ENCODE results near the gene KRTAP9-8.
"Not testable (repeated sequence)": the region's sequence is repeated elsewhere in the genome, so short reads cannot be mapped to it uniquely, and the experiment has no call there.

Gene KRTAP9-8, protein sequence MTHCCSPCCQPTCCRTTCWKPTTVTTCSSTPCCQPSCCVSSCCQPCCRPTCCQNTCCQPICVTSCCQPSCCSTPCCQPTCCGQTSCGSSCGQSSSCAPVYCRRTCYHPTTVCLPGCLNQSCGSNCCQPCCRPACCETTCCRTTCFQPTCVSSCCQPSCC

DNA sequence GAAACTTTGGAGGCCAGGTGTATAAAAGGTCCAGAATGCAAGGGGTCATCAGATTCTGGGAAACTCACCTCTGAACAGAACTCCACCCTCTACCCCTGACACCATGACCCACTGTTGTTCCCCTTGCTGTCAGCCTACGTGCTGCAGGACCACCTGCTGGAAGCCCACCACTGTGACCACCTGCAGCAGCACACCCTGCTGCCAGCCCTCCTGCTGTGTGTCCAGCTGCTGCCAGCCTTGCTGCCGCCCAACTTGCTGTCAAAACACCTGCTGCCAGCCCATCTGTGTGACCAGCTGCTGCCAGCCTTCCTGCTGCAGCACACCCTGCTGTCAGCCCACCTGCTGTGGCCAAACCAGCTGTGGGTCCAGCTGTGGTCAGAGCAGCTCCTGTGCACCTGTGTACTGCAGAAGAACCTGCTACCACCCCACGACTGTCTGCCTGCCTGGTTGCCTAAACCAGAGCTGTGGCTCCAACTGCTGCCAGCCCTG lies at the start of gene KRTAP9-8:
TSS of gene KRTAP9-8 (plus strand) at position 51 of the 489 bp plus-strand sequence. CDS start at position 104, 53 bp downstream.
- not testable (repeated sequence) for H3K9me3 ChIP-seq (ENCODE audit: control insufficient read depth in 1 of 2, low read length in 2 of 2); H3K36me3 ChIP-seq (ENCODE audit: control insufficient read depth in 1 of 2, insufficient read depth in 2 of 2, low read length in 2 of 2); H3K9ac ChIP-seq (ENCODE audit: low read depth in 1 of 2, low read length in 2 of 2)

DNA sequence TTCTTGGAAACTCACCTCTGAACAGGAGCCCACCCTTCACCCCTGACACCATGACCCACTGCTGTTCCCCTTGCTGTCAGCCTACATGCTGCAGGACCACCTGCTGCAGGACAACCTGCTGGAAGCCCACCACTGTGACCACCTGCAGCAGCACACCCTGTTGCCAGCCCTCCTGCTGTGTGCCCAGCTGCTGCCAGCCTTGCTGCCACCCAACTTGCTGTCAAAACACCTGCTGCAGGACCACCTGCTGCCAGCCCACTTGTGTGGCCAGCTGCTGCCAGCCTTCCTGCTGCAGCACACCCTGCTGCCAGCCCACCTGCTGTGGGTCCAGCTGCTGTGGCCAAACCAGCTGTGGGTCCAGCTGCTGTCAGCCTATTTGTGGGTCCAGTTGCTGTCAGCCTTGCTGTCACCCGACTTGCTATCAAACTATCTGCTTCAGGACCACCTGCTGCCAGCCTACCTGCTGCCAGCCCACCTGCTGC lies 47.9 kb upstream of the KRTAP9-8 start, which contains the start of gene KRTAP9-1:
TSS of gene KRTAP9-1 (plus strand) at position 51 of the 482 bp plus-strand sequence. CDS start at position 51, 0 bp downstream.
- not testable (repeated sequence) for H3K9me3 ChIP-seq (ENCODE audit: control insufficient read depth in 1 of 2, low read length in 2 of 2); H3K4me1 ChIP-seq (ENCODE audit: control insufficient read depth in 1 of 2, insufficient read depth in 2 of 2, low read length in 2 of 2); H3K27ac ChIP-seq (ENCODE audit: low read depth, low read length); H3K36me3 ChIP-seq (ENCODE audit: control insufficient read depth in 1 of 2, insufficient read depth in 2 of 2, low read length in 2 of 2); H3K9ac ChIP-seq (ENCODE audit: low read depth in 1 of 2, low read length in 2 of 2); H3K4me3 ChIP-seq (ENCODE audit: low read depth in 1 of 2, low read length in 2 of 2)
- H3K27me3 ChIP-seq (ENCODE audit: control insufficient read depth in 1 of 2, insufficient read depth in 2 of 2, low read length in 2 of 2) = peaks cover 18 to 27% of the 10 kb centered on the region in 2 donors

More for the DNA sequence above, at the start of gene KRTAP9-8:
- not testable (repeated sequence) for H3K4me3 ChIP-seq (ENCODE audit: low read depth in 1 of 2, low read length in 2 of 2); H3K27me3 ChIP-seq (ENCODE audit: control insufficient read depth in 1 of 2, insufficient read depth in 2 of 2, low read length in 2 of 2); H3K4me1 ChIP-seq (ENCODE audit: control insufficient read depth in 1 of 2, insufficient read depth in 2 of 2, low read length in 2 of 2); H3K27ac ChIP-seq (ENCODE audit: low read depth, low read length)

DNA sequence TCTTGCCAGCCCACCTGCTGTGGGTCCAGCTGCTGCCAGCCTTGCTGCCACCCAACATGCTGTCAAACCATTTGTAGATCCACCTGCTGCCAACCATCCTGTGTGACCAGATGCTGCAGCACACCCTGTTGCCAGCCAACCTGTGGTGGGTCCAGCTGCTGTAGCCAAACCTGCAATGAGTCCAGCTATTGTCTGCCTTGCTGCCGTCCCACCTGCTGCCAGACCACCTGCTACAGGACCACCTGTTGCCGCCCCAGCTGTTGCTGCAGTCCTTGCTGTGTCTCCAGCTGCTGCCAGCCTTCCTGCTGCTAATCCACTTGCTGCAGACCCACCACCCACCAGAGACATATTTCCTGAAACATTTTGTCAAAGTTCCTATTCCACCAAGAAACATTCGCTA lies 47.5 kb upstream of the KRTAP9-8 start:
- Histone ChIP-seq H3K27ac (ENCODE audit: low read depth, low read length) (no peak overlapping the region), H3K27me3 (ENCODE audit: control insufficient read depth in 1 of 2, insufficient read depth in 2 of 2, low read length in 2 of 2) (peaks cover 18 to 22% of the 10 kb centered on the region in 2 donors), H3K9me3 (ENCODE audit: control insufficient read depth in 1 of 2, low read length in 2 of 2) (no peaks in the 10 kb centered on the region), H3K9ac (ENCODE audit: low read depth in 1 of 2, low read length in 2 of 2) (no peak overlapping the region), H3K36me3 (ENCODE audit: control insufficient read depth in 1 of 2, insufficient read depth in 2 of 2, low read length in 2 of 2) (no peaks in the 10 kb centered on the region), H3K4me1 (ENCODE audit: control insufficient read depth in 1 of 2, insufficient read depth in 2 of 2, low read length in 2 of 2) (no peaks in the 10 kb centered on the region), H3K4me3 (ENCODE audit: low read depth in 1 of 2, low read length in 2 of 2) (no peak overlapping the region)

DNA sequence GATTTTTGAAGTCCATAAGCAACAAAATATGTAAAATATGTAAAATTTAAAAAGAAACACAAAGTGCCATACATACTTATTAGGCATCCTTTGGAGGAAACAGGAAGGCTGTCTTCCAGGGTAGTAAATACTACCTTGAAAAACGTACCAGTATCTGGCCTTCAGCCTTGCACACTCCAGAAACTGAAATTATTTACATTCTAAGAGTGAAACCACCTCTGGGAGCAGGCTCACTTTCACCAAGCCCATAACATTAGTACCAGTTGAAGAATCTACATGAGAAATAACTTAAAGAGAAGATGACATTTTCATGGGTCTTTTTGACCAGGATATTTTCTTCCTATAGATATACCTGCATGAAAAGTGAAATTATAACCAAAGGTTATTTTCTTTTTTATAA lies 41.7 kb upstream of the KRTAP9-8 start:
- Histone ChIP-seq H3K36me3 (ENCODE audit: control insufficient read depth in 1 of 2, insufficient read depth in 2 of 2, low read length in 2 of 2) (no peaks in the 10 kb centered on the region), H3K27ac (ENCODE audit: low read depth, low read length) (no peak overlapping the region), H3K4me3 (ENCODE audit: low read depth in 1 of 2, low read length in 2 of 2) (no peak overlapping the region), H3K9ac (ENCODE audit: low read depth in 1 of 2, low read length in 2 of 2) (no peak overlapping the region), H3K9me3 (ENCODE audit: control insufficient read depth in 1 of 2, low read length in 2 of 2) (no peaks in the 10 kb centered on the region), H3K4me1 (ENCODE audit: control insufficient read depth in 1 of 2, insufficient read depth in 2 of 2, low read length in 2 of 2) (no peaks in the 10 kb centered on the region), H3K27me3 (ENCODE audit: control insufficient read depth in 1 of 2, insufficient read depth in 2 of 2, low read length in 2 of 2) (peaks cover 0 to 6% of the 10 kb centered on the region in 2 donors)

DNA sequence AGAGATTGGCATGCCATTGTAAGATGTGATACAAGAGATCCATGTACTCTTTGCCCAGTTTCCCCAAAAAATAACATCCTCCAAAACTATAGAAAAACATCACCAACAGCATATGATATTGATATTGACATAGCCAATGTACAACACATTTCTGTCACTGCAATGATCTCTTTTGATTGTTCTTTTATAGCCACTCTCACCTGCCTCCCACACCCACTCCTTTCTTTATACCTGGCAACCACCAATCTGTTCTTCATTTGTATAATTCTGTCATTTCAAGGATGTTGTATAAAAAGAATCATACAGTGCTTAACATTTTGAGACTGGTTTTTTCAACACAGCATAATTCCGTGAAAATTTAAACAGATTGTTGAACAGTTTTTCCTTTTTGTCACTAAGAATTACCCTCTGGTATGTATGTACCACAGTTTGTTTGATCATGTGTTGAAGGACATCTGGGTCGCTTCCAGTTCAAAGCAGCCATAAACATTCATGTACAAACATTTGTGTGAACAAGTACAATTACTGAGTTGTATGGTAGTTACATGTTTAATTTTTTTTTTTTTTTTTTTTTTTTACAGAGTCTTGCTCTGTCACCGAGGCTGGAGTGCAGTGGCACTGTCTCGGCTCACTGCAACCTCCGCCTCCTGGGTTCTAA lies 38.2 kb upstream of the KRTAP9-8 start:
- Histone ChIP-seq H3K4me3 (ENCODE audit: low read depth in 1 of 2, low read length in 2 of 2) (no peak overlapping the region), H3K4me1 (ENCODE audit: control insufficient read depth in 1 of 2, insufficient read depth in 2 of 2, low read length in 2 of 2) (no peaks in the 10 kb centered on the region), H3K36me3 (ENCODE audit: control insufficient read depth in 1 of 2, insufficient read depth in 2 of 2, low read length in 2 of 2) (no peaks in the 10 kb centered on the region), H3K9ac (ENCODE audit: low read depth in 1 of 2, low read length in 2 of 2) (no peak overlapping the region), H3K9me3 (ENCODE audit: control insufficient read depth in 1 of 2, low read length in 2 of 2) (no peaks in the 10 kb centered on the region), H3K27ac (ENCODE audit: low read depth, low read length) (no peak overlapping the region), H3K27me3 (ENCODE audit: control insufficient read depth in 1 of 2, insufficient read depth in 2 of 2, low read length in 2 of 2) (no peaks in the 10 kb centered on the region)

DNA sequence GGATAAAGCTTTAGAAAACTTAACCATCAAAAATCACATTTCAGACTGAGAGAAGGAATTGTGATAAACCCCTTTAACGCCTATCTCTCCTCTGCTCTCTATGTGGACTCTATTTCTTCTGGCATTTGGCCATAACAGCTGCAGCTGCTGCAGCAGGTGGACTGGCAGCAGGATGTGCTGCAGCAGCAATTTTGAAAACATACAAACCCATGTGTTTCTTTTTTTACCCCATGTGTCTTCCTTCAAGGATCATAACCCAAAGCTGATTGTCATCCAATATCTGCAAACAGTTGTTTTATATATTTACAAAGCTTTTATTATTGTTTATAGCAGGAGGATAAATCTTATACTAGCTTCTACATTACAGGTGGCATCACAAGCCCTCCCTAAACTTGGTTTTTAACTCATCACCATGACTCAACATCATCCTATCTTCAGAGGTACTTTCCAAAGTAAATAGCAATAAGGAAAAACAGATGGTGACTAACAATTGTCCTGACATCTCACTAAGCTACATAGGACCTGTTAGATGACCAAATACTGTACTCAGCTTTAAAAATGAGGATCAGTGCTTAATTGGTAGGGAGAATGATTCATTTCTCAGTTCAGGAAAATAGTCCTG lies 25.8 kb upstream of the KRTAP9-8 start:
- H3K4me3 ChIP-seq (ENCODE audit: low read depth in 1 of 2, low read length in 2 of 2) = no peak overlapping the region
- H3K9ac ChIP-seq (ENCODE audit: low read depth in 1 of 2, low read length in 2 of 2) = no peak overlapping the region
- no peak overlapping the region for H3K27ac ChIP-seq (ENCODE audit: low read depth, low read length)
- H3K4me1 ChIP-seq (ENCODE audit: control insufficient read depth in 1 of 2, insufficient read depth in 2 of 2, low read length in 2 of 2) = no peaks in the 10 kb centered on the region
- H3K36me3 ChIP-seq (ENCODE audit: control insufficient read depth in 1 of 2, insufficient read depth in 2 of 2, low read length in 2 of 2) = no peaks in the 10 kb centered on the region
- H3K9me3 ChIP-seq (ENCODE audit: control insufficient read depth in 1 of 2, low read length in 2 of 2) = no peaks in the 10 kb centered on the region
- H3K27me3 ChIP-seq (ENCODE audit: control insufficient read depth in 1 of 2, insufficient read depth in 2 of 2, low read length in 2 of 2) = peaks cover 5 to 12% of the 10 kb centered on the region in 2 donors

DNA sequence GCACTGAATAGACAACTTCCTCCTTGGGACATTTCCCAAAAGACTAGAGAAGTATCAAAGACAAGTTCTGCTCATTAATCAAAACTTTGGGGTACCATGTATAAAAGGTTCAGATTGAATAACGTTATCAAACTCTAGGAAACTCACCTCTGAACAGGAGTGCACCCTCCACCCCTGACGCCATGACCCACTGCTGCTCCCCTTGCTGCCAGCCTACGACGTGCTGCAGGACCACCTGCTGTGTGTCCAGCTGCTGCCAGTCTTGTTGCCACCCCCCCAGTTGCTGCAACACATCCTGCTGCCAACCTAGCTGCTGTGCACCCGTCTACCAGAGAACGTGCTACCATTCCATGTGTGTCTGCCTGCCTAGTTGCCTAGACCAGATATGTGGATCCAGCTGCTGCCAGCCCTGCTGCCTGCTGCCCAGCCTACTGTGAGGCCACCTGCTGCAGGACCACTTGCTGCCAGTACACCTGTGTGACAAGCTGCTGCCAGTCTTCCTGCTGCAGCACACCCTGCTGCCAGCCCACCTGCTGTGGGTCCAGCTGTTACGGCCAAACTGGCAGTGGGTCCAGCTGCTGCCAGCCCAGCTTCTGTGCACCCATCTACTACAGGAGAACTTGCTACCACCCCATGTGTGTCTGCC lies 25.2 kb upstream of the KRTAP9-8 start:
- Histone ChIP-seq H3K36me3 (ENCODE audit: control insufficient read depth in 1 of 2, insufficient read depth in 2 of 2, low read length in 2 of 2) (no peaks in the 10 kb centered on the region), H3K4me3 (ENCODE audit: low read depth in 1 of 2, low read length in 2 of 2) (no peak overlapping the region), H3K9ac (ENCODE audit: low read depth in 1 of 2, low read length in 2 of 2) (no peak overlapping the region), H3K27me3 (ENCODE audit: control insufficient read depth in 1 of 2, insufficient read depth in 2 of 2, low read length in 2 of 2) (peaks cover 3 to 12% of the 10 kb centered on the region in 2 donors), H3K27ac (ENCODE audit: low read depth, low read length) (no peak overlapping the region), H3K4me1 (ENCODE audit: control insufficient read depth in 1 of 2, insufficient read depth in 2 of 2, low read length in 2 of 2) (no peaks in the 10 kb centered on the region), H3K9me3 (ENCODE audit: control insufficient read depth in 1 of 2, low read length in 2 of 2) (no peaks in the 10 kb centered on the region)

DNA sequence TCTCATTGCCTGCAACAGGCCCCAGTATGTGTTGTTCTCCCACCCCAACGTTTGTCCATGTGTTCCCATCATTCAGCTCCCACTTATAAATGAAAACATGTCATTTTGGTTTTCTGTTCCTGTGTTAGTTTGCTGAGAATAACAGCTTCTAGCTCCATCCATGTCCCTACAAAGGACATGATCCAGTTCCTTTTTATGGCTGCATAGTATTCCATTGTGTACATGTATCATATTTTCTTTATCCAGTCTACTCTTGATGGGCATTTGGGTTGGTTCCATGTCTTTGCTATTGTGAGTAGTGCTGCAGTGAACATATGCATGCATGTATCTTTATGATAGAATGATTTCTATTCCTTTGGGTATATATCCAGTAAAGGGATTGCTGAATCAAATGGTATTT lies 22.1 kb upstream of the KRTAP9-8 start:
- Histone ChIP-seq H3K36me3 (ENCODE audit: control insufficient read depth in 1 of 2, insufficient read depth in 2 of 2, low read length in 2 of 2) (no peaks in the 10 kb centered on the region), H3K9ac (ENCODE audit: low read depth in 1 of 2, low read length in 2 of 2) (no peak overlapping the region), H3K4me1 (ENCODE audit: control insufficient read depth in 1 of 2, insufficient read depth in 2 of 2, low read length in 2 of 2) (no peaks in the 10 kb centered on the region), H3K27me3 (ENCODE audit: control insufficient read depth in 1 of 2, insufficient read depth in 2 of 2, low read length in 2 of 2) (peaks cover 0 to 8% of the 10 kb centered on the region in 2 donors), H3K4me3 (ENCODE audit: low read depth in 1 of 2, low read length in 2 of 2) (no peak overlapping the region), H3K9me3 (ENCODE audit: control insufficient read depth in 1 of 2, low read length in 2 of 2) (no peaks in the 10 kb centered on the region), H3K27ac (ENCODE audit: low read depth, low read length) (no peak overlapping the region)

DNA sequence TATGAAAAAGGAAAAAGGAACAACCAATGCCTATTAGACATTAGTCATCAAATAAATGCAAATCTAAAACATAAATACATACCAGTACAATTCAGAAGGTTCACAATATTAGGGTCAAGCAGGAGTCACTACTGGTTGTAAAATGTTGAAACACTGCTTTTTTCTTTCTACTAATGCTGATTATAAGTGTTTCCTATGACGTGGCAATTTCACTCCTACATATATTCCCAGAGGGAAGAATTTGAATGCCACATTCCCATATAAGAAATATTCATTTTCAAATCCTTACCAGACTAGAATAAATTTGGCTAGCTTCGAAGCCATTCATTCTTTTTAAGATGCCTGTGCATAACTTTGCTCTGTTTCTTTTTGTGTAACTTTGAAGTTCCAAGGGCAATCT lies 14.0 kb upstream of the KRTAP9-8 start:
- Histone ChIP-seq H3K9me3 (ENCODE audit: control insufficient read depth in 1 of 2, low read length in 2 of 2) (no peaks in the 10 kb centered on the region), H3K4me3 (ENCODE audit: low read depth in 1 of 2, low read length in 2 of 2) (no peak overlapping the region), H3K4me1 (ENCODE audit: control insufficient read depth in 1 of 2, insufficient read depth in 2 of 2, low read length in 2 of 2) (no peaks in the 10 kb centered on the region), H3K27me3 (ENCODE audit: control insufficient read depth in 1 of 2, insufficient read depth in 2 of 2, low read length in 2 of 2) (peaks cover 0 to 6% of the 10 kb centered on the region in 2 donors), H3K36me3 (ENCODE audit: control insufficient read depth in 1 of 2, insufficient read depth in 2 of 2, low read length in 2 of 2) (no peaks in the 10 kb centered on the region), H3K27ac (ENCODE audit: low read depth, low read length) (no peak overlapping the region), H3K9ac (ENCODE audit: low read depth in 1 of 2, low read length in 2 of 2) (no peak overlapping the region)

DNA sequence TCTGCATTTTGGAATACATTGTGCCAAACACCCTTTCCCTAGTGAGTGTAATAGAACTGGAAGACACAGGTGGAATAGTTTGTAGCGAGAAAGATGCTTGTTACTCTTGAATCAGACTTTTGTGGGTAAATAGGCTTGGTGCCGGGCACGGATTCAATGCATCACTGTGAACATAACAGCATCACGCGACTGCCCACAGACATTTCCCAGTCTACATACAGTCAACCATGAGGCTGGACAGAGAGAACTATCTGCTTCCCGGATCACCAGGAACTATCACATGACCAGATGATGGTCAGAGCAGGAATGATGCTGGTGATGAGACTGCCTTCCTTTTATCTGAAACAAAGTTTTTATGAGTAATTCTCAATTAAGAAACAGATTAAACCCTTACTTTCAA lies 11.7 kb upstream of the KRTAP9-8 start:
- Histone ChIP-seq H3K4me3 (ENCODE audit: low read depth in 1 of 2, low read length in 2 of 2) (no peak overlapping the region), H3K27me3 (ENCODE audit: control insufficient read depth in 1 of 2, insufficient read depth in 2 of 2, low read length in 2 of 2) (peaks cover 0 to 6% of the 10 kb centered on the region in 2 donors), H3K9ac (ENCODE audit: low read depth in 1 of 2, low read length in 2 of 2) (no peak overlapping the region), H3K9me3 (ENCODE audit: control insufficient read depth in 1 of 2, low read length in 2 of 2) (no peaks in the 10 kb centered on the region), H3K27ac (ENCODE audit: low read depth, low read length) (no peak overlapping the region), H3K4me1 (ENCODE audit: control insufficient read depth in 1 of 2, insufficient read depth in 2 of 2, low read length in 2 of 2) (no peaks in the 10 kb centered on the region), H3K36me3 (ENCODE audit: control insufficient read depth in 1 of 2, insufficient read depth in 2 of 2, low read length in 2 of 2) (no peaks in the 10 kb centered on the region)
